Caco-2 (cell line): ENCODE measurements around the gene CDK15. TPM values are rescaled to one million over a fixed set of nuclear protein-coding genes. Genes with fewer than 3 reads are reported as not detected.
"Not testable (repeated sequence)": the region's sequence is repeated elsewhere in the genome, so short reads cannot be mapped to it uniquely, and the experiment has no call there.

Source experiments
- BruUV-seq: library from RNA; stranded (reverse); fragments of 400-500 nt; replicated peaks from 2 replicates; lab custom pipeline; 2021; lab: Mats Ljungman, UMichigan
- CTCF ChIA-PET: fragments of 300-600 bp; sonication (Branson Sonifier 250); formaldehyde crosslinking; loops from one replicate; lab custom pipeline; 2022; ENCODE audit warnings: antibody characterized with exemption; lab: Charles Lee
- POLR2A ChIA-PET: fragments of 300-600 bp; sonication (Branson Sonifier 250); formaldehyde crosslinking; loops from one replicate; lab custom pipeline; 2022; ENCODE audit warnings: antibody characterized with exemption; lab: Charles Lee
- DNase-seq, 2 experiments: peaks; one replicate each; pipeline versions ENCODE4 v3.0.0 to v3.0.0-alpha.2; 2020 to 2022
- H3K27me3 ChIP-seq: replicated peaks from 2 replicates; pipeline ENCODE4 v1.6.0; 2011; ENCODE audit warnings: low read length; ENCODE audit not compliant: control insufficient read depth, insufficient read depth
- H3K36me3 ChIP-seq: 2 replicates; pipeline ENCODE4 v1.5.1; 2011; ENCODE audit warnings: low read length; ENCODE audit not compliant: control insufficient read depth, insufficient read depth
- H3K4me1 ChIP-seq: fragments of 250-450 bp; sonication (Bioruptor Pico); 2 replicates; pipeline ENCODE4 v1.5.1; 2020; ENCODE audit warnings: mild to moderate bottlenecking
- H3K4me3 ChIP-seq: 2 replicates; pipeline ENCODE4 v1.5.1; 2011; ENCODE audit warnings: low read depth, mild to moderate bottlenecking, control low read depth, low read length
- H3K9me3 ChIP-seq: fragments of 250-450 bp; sonication (Bioruptor Pico); 2 replicates; pipeline ENCODE4 v1.5.1; 2020; ENCODE audit warnings: mild to moderate bottlenecking, moderate library complexity
- H3K27ac Mint-ChIP-seq: one replicate; pipeline ENCODE4 v1.8.0; 2022; ENCODE audit warnings: mixed read lengths; ENCODE audit not compliant: unreplicated experiment
- H3K27me3 Mint-ChIP-seq: one replicate; pipeline ENCODE4 v1.8.0; 2022; ENCODE audit warnings: mixed read lengths; ENCODE audit not compliant: insufficient read depth, unreplicated experiment
- H3K36me3 Mint-ChIP-seq: one replicate; pipeline ENCODE4 v1.8.0; 2022; ENCODE audit warnings: mild to moderate bottlenecking, mixed read lengths; ENCODE audit not compliant: insufficient read depth, unreplicated experiment
- H3K4me1 Mint-ChIP-seq: one replicate; pipeline ENCODE4 v1.8.0; 2022; ENCODE audit warnings: low read depth, mixed read lengths; ENCODE audit not compliant: unreplicated experiment
- H3K4me3 Mint-ChIP-seq: one replicate; pipeline ENCODE4 v1.8.0; 2022; ENCODE audit warnings: mild to moderate bottlenecking, moderate library complexity, mixed read lengths; ENCODE audit not compliant: unreplicated experiment
- H3K9me3 Mint-ChIP-seq: one replicate; pipeline ENCODE4 v1.8.0; 2022; ENCODE audit warnings: mixed read lengths; ENCODE audit not compliant: unreplicated experiment
- intact Hi-C: fragments of 100-400 bp; cut with micrococcal nuclease; formaldehyde crosslinking; loops from one replicate; pipeline ENCODE4 v1.10.0; 2022; ENCODE audit not compliant: unreplicated experiment
- total RNA-seq: library from RNA; stranded (reverse); gene quantifications from 2 replicates; pipeline ENCODE4 v1.2.3, GENCODE V29; 2022
- TF ChIP-seq, protein P1 (sequence below), 2 experiments: fragments of 200-600 bp in 1 of 2; IDR thresholded peaks; 1 replicate in 1 of 2; 2 replicates in 1 of 2; pipeline versions ENCODE4 v1.5.1 to v1.8.0; 2011 to 2022; ENCODE audit warnings: antibody characterized with exemption in 1 of 2, control low read depth in 1 of 2, inconsistent platforms in 1 of 2, low read depth in 1 of 2, low read length in 1 of 2, mild to moderate bottlenecking in 1 of 2, moderate library complexity in 1 of 2; ENCODE audit not compliant: insufficient read depth in 1 of 2, severe bottlenecking in 1 of 2, unreplicated experiment in 1 of 2

Gene CDK15
- total RNA-seq, 1 experiment from 2014 or later = not detected

DNA sequence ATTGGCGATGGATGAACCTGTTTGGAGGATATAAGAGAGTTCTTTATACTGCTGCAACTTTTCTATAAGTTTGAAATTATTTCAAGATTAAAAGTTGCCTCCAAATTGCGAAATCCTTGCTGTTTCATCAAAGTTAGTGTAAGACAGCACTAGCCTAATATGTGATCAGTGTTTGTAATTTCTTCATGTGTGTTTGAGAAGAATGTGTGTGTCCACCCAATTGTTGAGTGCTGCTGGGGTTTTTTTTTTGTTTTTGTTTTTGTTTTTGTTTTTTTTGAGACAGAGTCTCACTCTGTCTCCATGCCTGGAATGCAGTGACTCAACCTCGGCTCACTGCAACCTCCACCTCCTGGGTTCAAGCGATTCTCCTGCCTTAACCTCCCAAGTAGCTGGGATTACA lies 33.4 kb downstream of the CDK15 start:
- Histone ChIP-seq H3K36me3 (no peaks in the 10 kb centered on the region), H3K9me3 (no peaks in the 10 kb centered on the region), H3K4me1 (no peaks in the 10 kb centered on the region), H3K4me3 (no peak overlapping the region), H3K27me3 (no peaks in the 10 kb centered on the region)
- Mint-ChIP-seq H3K4me3 (no peak overlapping the region), H3K4me1 (no peaks in the 10 kb centered on the region), H3K9me3 (peaks cover 11% of the 10 kb centered on the region), H3K27me3 (peaks cover 2% of the 10 kb centered on the region), H3K36me3 (no peaks in the 10 kb centered on the region), H3K27ac (no peak overlapping the region)
- TF ChIP-seq, protein P1, sequence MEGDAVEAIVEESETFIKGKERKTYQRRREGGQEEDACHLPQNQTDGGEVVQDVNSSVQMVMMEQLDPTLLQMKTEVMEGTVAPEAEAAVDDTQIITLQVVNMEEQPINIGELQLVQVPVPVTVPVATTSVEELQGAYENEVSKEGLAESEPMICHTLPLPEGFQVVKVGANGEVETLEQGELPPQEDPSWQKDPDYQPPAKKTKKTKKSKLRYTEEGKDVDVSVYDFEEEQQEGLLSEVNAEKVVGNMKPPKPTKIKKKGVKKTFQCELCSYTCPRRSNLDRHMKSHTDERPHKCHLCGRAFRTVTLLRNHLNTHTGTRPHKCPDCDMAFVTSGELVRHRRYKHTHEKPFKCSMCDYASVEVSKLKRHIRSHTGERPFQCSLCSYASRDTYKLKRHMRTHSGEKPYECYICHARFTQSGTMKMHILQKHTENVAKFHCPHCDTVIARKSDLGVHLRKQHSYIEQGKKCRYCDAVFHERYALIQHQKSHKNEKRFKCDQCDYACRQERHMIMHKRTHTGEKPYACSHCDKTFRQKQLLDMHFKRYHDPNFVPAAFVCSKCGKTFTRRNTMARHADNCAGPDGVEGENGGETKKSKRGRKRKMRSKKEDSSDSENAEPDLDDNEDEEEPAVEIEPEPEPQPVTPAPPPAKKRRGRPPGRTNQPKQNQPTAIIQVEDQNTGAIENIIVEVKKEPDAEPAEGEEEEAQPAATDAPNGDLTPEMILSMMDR (IDR thresholded peaks at IDR 0.05; ENCODE audit: insufficient read depth in 1 of 2, low read depth in 1 of 2, low read length in 1 of 2, severe bottlenecking in 1 of 2, unreplicated experiment in 1 of 2) = no peak
- BruUV-seq = no TSS peak
- ChIA-PET CTCF (no interaction called here), POLR2A (no interaction called here)
- DNase-seq = no peak
- intact Hi-C loops = no loop called here

DNA sequence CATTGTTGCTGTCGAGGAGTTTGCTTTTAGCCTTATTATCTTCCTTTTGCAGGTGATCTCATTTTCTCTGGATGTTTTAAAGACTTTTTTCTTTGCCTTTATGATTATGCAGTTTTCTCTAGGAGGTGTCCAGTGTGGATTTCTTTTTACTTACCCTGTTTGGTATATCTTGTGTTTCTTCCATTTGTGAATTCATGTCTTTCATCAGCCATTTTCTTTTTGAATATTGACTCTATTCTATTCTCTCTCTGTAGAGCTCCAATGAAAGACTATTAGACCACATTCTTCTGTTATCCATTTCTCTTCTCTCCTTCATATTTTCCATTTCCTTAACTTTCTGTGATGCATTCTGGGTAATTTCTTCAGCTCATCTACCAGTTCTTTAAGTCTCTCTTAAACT lies 34.4 kb downstream of the CDK15 start:
- H3K36me3 Mint-ChIP-seq = no peaks in the 10 kb centered on the region
- intact Hi-C loops = no loop called here
- POLR2A ChIA-PET = no interaction called here

DNA sequence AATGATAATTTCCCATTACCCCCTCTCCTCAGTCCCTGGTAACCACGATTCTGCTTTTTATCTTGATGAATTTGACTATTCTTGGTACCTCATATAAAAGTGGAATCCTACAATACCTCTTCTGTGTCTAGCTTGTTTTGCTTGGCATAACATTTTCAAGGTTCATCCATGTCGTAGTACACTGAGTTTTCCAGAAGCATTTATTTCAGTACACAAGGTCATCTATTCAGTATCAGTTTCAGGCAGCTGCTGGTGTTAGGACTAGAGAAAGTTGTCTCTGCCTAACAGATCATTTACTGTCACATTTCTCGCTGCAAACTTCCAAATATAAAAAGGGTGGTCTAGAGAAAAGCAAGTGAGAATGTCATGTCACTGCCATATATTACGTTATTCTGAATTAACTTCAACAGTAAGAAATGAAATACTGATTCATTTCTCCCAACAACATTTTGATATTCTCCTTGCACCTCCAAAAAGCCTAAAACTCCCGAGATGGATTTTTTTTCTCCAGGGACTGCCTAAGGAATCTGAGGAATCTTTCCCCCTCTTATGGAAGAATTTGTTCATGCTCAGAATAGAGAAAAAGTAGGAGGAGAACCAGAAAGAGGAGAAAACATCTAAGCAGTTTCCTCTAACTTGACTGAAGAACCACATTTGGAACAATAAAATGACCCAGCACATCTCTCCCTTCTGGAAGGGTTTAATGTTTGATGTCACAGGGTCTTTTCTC lies 36.0 kb downstream of the CDK15 start:
- Histone ChIP-seq H3K9me3 (no peaks in the 10 kb centered on the region), H3K36me3 (no peaks in the 10 kb centered on the region), H3K4me3 (no peak overlapping the region), H3K4me1 (peaks cover 6% of the 10 kb centered on the region; the same call in 1 of the 2 replicates), H3K27me3 (no peaks in the 10 kb centered on the region)
- no TSS peak for BruUV-seq
- POLR2A ChIA-PET = no interaction called here
- Mint-ChIP-seq H3K4me1 (no peaks in the 10 kb centered on the region), H3K9me3 (peaks cover 11% of the 10 kb centered on the region), H3K27ac (no peak overlapping the region), H3K27me3 (no peaks in the 10 kb centered on the region), H3K4me3 (no peak overlapping the region), H3K36me3 (no peaks in the 10 kb centered on the region)
- intact Hi-C loops = no loop called here
- CTCF ChIA-PET = no interaction called here
- DNase-seq = no peak
- TF ChIP-seq, protein P1 (IDR thresholded peaks at IDR 0.05; ENCODE audit: insufficient read depth in 1 of 2, low read depth in 1 of 2, low read length in 1 of 2, severe bottlenecking in 1 of 2, unreplicated experiment in 1 of 2) = no peak

More for the DNA sequence above, 34.4 kb downstream of the CDK15 start:
- Mint-ChIP-seq H3K9me3 (peaks cover 11% of the 10 kb centered on the region), H3K4me1 (no peaks in the 10 kb centered on the region), H3K4me3 (no peak overlapping the region), H3K27ac (no peak overlapping the region), H3K27me3 (peaks cover 2% of the 10 kb centered on the region)
- no peak for DNase-seq
- BruUV-seq = no TSS peak
- no peaks in the 10 kb centered on the region for H3K27me3 ChIP-seq
- H3K36me3 ChIP-seq = no peaks in the 10 kb centered on the region
- H3K4me1 ChIP-seq = no peaks in the 10 kb centered on the region
- CTCF ChIA-PET = no interaction called here
- no peak overlapping the region for H3K4me3 ChIP-seq
- no peaks in the 10 kb centered on the region for H3K9me3 ChIP-seq
- TF ChIP-seq, protein P1 (IDR thresholded peaks at IDR 0.05; ENCODE audit: insufficient read depth in 1 of 2, low read depth in 1 of 2, low read length in 1 of 2, severe bottlenecking in 1 of 2, unreplicated experiment in 1 of 2) = no peak

DNA sequence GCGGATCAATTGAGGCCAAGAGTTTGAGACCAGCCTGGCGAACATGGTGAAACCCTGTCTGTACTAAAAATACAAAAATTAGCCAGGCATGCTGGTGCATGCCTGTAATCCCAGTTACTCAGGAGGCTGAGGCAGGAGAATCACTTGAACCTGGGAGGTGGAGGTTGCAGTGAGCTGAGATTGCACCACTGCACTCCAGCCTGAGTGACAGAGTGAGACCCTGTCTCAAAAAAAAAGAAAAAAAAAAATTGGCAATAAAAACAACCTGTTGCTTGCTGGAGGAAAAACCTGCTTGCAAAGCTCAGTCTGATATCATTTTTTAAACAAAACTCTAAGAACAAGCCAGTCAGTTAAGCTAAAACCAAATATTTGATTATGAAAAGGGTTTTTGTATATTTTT lies 38.6 kb downstream of the CDK15 start:
- H3K27ac Mint-ChIP-seq, H3K9me3 ChIP-seq, H3K27me3 Mint-ChIP-seq, CTCF ChIA-PET, H3K4me3 Mint-ChIP-seq, POLR2A ChIA-PET, H3K27me3 ChIP-seq, H3K4me1 Mint-ChIP-seq, H3K4me3 ChIP-seq, H3K4me1 ChIP-seq, intact Hi-C loops, H3K36me3 Mint-ChIP-seq, H3K36me3 ChIP-seq, BruUV-seq, DNase-seq: not testable (repeated sequence)
- H3K9me3 Mint-ChIP-seq = peaks cover 11% of the 10 kb centered on the region
